HG02870 (cell line): ENCODE data around the gene PACS2.

ENCODE experiments used
- ATAC-seq: cut with Tn5 transposase; IDR thresholded peaks from one replicate; pipeline ENCODE4 v1.9.1; 2021; ENCODE audit warnings: mild to moderate bottlenecking, moderate library complexity; ENCODE audit not compliant: unreplicated experiment

PACS2 gene

DNA sequence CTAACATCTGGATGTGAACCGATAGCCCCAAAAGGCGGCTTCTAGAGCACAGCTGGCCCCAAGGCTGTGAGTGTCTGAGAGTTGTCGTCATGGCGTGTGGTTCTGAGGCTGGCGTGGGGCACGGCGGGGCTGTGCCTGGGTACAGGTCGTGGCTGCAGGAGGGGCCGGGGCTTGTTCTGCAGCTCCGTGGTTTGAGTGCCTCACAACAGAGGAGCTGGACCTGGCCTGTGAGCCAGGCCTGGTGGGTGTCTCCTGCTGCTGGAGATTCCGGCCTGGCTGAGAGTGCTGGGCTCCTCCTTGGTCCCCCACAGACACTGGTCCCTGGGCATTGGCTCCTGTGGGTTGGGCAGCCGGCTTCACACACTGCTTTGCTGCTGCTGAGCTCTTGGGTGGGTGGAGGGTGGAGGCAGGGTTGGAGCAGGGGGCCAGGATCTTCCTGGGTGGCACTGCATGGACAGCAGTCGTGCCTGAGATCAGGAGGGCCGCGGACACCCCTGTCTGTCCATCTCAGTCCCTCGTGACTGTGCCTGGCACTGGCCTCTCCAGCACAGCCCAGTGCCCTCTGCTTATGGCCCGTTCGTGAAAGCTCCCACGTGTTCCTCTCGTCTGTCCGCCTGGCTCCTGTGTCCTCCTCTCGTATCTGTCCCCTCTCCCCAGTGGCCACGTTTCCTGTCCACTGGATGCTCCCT lies 52.0 kb downstream of the PACS2 start:
- ATAC-seq, result no peak

GRCh38 chr14:105367116-105368031 lies 52.8 kb downstream of the PACS2 start:
- ATAC-seq, result no peak

- no peak for ATAC-seq
Observed at GRCh38 chr14:105368032-105368417, 53.5 kb downstream of the PACS2 start.

DNA sequence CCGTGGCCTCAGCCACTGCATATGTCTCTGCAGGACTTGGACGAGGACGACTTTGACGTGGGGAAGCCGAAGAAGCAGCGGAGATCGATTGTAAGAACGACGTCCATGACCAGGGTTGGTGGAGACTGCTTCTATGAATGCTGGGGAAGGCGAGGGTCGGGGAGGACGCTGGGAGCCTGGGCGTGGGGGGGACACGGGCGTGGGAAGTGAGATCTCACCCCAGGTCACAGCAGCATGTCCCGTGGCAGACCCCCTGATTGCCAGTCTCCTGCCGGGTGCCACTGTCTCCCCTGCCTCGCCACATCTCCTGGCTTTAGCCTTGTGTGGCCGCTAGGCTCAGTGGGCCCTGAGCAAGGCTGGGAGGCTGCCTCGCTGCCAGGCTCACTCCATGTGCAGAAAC lies 53.9 kb downstream of the PACS2 start:
- ATAC-seq, result no peak

DNA sequence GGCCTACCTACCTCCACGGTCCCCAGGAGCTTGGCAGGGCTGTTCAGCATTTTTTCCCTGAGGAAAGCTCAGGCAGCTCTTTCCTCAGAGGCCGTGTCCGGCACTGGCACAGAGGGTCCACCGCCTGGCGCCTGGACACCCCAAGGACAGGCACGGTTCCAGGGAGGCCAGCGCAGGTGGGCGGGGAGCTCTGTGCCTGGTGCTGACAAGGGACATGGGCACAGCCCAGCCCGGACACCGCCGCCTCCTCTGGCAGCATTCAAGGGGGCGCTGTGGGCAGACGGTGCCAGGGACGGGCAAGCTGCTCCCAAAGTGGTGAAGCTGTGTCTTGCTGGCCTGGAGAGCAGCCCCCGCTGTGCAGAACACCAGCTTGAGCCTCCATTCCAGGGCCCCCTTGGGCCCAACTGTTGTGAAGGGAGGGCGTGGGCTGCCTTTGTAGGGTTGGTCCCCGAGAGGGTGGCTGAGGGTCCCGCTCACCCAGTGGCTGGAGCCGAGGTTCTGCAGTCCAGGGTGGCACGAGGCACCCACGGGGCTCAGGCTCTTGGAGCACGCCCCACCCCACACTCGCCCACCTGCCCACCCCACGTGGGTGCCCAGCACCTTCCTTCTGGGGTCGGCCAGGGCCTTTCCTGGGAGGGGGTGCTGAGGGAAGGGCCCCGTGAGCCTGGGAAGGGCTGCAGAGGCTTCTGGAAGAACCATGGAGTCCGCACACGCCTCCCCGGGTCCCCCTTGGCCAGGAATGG lies 54.5 kb downstream of the PACS2 start:
- no peak for ATAC-seq

GRCh38 chr14:105369653-105370040 lies 55.1 kb downstream of the PACS2 start:
- ATAC-seq, result no peak

DNA sequence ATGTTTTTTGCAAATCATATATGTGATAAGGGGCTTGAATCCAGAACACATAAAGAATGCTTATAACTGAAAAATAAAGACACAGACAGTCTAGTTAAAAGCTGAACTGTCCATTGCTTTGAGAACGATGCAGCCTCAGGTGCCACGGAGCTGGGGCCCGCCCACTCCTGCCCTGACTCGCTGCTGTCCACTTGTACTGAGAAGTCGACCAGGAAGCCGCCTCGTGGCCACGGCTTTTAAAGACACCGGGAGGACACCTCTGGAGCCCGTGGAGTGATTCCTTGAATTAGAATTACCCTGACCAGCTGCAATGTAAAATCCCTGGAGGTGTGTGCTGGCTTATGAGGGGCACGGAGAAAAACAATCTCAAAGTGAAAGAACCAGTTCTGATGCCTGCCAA lies 59.8 kb downstream of the PACS2 start:
- ATAC-seq, result no peak

GRCh38 chr14:105375635-105376057 lies 61.1 kb downstream of the PACS2 start:
- ATAC-seq, result no peak

DNA sequence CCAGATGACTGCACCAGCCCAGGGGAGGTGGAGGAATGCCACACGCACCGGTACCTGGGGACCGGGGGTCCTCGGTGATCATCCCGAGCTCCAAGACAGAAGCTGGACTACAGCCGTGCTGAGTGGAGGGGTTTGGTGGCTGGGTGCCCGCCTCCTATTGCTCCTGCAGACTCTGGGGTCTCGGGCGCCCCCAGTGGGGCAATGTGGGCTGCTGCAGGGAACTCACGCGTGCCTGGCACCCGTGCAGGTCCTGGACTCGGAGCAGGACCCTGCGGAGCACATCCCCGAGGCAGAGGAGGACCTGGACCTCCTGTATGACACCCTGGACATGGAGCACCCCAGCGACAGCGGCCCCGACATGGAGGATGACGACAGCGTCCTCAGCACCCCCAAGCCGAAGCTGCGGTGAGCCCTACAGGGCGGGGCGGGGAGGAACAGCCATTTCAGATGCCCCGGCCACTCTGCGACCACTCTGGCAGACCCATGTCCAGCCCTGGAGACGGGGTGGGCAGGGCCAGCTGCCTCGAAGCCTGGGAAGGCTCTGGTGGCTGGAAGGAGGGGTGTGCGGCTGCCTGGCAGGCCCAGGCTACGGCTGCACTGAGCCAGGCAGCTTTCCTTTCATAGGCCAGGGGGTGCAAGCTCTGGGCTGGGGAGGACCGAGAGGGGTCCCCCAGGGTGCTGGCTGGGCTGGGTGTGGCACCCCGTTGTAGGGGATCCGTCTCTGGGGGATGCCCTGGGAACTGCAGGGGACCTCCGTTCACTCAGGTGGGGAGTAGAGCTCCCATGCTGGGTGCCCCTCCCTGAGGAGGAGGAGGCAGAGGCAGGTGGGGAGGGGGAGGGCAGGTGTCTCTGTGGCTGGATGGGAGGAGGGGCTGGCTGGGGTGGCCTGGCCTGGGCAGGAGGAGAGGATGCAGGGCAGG lies 62.2 kb downstream of the PACS2 start:
- no peak for ATAC-seq

DNA sequence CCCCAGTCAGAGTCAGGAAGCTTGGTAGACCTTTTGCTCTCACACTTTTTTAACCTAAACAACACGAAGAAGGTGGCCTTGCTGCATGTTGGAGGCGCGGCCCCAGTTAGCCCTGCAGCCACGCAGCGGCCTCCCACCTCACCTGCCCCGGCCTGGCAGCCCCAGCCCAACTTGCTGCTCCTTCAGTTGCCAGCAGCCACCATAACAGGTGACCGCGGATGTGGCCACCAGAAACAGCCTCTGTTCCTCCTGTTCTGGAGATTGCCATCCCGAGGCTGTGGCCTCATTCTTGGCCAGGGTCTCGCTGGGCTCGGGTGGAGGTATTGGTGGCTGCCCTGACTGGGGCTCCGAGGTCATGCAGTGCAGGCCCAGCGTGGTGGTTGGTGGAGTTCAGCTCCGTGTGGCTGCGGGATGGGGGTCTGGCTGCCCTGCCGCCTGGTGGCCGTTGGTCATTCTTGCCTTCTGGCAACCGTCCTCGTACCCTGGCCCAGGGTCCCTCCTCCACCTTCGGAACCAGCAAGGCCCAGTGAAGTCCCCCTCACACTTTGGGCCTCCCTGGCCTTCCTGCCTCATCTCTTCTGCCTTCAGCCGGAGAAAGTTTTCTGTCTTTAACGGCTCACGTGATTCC lies 63.1 kb downstream of the PACS2 start:
- no peak for ATAC-seq

- ATAC-seq, result no peak
Observed at GRCh38 chr14:105378199-105378598, 63.7 kb downstream of the PACS2 start.

- no peak for ATAC-seq
Observed at GRCh38 chr14:105378873-105379685, 64.5 kb downstream of the PACS2 start.

DNA sequence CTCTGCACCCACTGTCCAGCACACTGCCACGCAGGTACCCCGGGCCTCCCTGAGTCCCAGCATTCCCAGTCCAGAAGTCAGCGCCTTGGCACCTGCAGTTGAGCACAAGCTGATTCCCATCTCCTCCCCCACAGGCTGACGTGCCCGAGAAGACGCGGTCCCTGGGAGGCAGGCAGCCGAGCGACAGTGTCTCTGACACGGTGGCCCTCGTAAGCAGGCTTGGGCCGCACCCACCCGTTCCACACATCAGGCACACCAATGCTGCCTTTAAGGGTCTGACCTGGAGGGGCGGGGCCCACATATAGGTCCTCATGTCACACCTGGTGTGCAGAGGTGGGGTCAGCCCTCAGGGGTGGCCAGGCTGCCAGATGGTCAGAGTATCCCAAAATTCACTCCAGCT lies 65.4 kb downstream of the PACS2 start:
- ATAC-seq, result no peak

- ATAC-seq, result no peak
Observed at GRCh38 chr14:105380756-105381155, 66.2 kb downstream of the PACS2 start.

- ATAC-seq, result no peak
Observed at GRCh38 chr14:105381446-105382342, 67.1 kb downstream of the PACS2 start.

GRCh38 chr14:105382343-105383082 lies 68.0 kb downstream of the PACS2 start:
- no peak for ATAC-seq

GRCh38 chr14:105383083-105383730 lies 68.7 kb downstream of the PACS2 start:
- no peak for ATAC-seq
